GM21576 (cell line): Measurements from ENCODE around the gene NEURL1B.

Experiments
- ATAC-seq: cut with Tn5 transposase; IDR thresholded peaks from one replicate; pipeline ENCODE4 v1.9.1; 2021; ENCODE audit warnings: mild to moderate bottlenecking, moderate library complexity; ENCODE audit not compliant: unreplicated experiment

The NEURL1B gene

DNA sequence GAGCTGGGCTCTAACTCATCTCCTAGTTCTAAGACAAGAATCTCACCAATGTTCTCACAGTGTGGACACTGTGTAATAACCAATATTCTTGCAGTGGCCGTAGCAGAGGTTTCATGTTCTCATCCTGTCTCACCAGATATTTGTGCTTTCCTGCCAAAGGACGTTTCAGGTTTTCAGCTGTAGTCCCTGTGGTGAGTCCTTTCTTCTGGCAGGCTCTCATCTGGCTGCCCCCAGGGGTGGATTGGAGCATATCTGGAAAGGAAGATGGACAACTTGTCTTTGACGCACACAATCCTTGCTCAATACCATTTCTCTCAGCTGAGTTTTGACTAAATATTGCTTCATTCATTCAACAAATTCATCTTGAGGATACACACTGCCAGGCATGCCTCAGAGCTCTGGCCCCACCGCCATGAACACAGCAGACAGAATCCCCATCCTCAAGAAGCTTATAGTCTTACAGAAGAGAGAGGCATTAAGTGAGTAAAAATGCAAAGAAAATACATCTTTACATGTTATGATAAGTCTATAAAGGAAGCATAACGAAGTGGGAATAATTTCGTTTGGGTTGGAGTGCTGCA lies 33.8 kb upstream of the NEURL1B start:
- no peak for ATAC-seq

DNA sequence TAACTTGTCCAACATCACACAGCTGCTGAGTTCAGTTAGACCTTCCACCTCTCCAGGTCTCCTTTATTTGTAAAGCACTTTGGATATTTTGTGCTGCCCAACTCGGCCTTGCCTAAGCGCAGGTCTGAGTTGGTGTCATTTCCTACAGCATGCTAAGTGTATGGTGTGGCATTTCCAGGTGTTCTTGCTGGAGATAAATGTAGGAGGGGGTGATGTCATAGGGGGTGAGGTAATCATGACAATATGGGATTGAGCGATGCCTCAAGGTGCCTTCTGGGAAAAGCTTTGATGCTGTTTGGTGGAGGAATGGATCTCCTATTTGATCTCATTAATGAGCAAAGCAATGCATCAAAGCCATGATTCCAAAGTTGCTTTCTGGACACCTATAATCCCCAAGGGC lies 32.3 kb upstream of the NEURL1B start:
- no peak for ATAC-seq

DNA sequence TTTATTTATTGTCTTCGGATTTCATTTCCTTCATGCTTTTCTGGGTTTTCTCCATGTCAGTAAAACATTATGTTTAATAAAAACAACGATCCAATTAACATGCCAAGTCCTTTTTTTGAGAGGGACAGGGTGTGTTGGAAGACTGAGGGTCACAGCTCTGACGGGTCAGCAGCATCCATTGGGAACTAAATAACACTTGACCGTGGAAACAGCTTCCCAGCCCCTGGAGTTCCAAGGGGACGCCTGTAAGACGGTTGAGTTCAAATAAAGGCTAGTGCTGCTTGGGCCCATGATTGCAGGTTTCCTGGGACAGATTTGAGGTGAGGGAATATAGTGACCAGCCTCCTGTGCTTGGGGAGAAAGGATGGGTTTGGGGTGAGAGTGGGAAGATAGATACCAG lies 30.4 kb upstream of the NEURL1B start:
- no peak for ATAC-seq

DNA sequence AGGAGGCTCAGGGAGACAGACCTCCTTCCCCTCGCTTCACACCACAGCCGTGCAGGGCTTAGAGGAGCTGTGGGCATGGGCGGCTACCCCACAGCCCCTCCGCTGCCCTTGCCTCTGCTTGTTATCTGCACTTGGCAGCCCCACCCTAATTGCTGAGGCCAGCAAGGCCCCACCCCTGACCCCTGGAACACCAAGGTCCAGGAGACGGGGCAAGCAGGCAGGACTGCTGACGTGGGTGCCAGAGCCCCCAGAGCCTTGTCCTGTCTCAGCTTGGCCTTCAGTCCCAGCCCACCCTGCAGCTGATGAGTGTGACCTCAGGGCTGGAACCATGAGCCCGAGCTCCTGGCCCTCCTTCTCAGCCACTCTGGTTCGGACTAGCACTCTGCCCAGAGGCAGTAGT lies 29.1 kb upstream of the NEURL1B start:
- no peak for ATAC-seq

GRCh38 chr5:172612771-172613170 lies 28.3 kb upstream of the NEURL1B start:
- no peak for ATAC-seq

GRCh38 chr5:172616136-172616535 lies 24.9 kb upstream of the NEURL1B start:
- no peak for ATAC-seq

DNA sequence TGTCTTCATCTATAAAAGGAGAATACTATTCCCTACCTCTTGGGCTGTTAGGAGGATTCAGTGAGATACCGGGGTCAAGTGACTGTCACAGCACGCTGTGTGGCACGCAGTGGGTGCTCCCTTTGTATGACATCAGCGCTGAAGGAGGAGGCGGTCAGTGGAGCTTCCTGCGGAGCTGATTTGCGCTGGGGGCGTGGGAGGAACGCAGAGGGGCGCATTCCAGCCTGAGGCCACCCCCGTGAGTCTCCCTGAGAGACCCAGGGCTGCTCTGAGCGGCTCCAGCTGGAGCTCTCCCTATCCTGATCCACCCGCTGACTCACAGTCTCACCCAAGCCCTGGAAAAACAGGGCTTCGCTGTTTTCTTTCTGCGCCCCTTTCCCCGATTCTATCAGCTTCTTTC lies 24.3 kb upstream of the NEURL1B start:
- ATAC-seq: no peak

- no peak for ATAC-seq
These were observed 23.2 kb upstream of the NEURL1B start for GRCh38 chr5:172617817-172618216.

- ATAC-seq: no peak
These were observed 22.3 kb upstream of the NEURL1B start for GRCh38 chr5:172618574-172619365.

GRCh38 chr5:172620506-172620905 lies 20.6 kb upstream of the NEURL1B start:
- ATAC-seq: no peak

DNA sequence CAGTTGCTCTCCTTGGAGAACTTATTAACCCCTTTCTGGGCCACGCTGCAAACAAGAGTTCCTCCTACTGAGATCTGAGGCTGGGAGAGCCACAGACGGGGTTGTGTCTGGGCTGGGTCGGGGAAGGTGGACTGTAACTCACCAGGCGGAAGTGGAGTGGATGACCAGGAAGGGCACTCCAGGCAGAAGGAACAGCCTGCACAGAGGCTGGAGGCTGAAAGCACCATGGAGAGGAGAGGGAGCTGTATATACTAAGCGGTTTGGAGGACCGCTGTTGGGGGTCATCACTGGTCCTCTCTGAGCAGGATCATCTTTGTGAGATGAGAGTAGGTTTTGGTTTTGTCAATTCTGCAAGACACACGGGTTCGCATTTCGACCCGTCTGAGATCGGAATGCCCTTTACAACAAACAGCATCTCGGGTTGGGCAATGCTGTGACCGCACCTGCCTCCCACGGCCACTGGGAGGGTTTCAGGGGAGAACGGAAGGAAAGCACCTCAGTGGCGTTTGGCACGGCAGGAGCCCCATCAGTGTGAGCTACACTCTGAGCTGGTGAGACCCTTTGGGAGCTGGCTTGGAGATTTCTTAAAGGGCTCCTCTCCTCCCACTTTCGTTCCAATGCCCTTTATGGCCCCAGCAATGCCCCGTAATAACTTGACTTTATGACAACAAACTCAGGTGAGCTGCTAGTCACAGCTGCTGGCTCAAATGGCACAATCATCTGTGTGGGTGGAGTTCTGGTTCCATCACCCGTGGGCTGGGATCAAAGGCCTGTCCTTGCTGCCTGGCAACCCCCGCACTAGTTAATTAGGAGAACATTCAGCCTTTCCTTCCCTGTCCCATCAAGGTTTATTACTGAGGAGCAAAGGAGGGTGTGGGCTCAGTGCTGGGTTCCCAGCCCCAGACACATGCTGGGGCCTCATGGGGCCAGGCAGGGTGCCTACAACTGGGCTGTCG lies 18.7 kb upstream of the NEURL1B start:
- no peak for ATAC-seq

DNA sequence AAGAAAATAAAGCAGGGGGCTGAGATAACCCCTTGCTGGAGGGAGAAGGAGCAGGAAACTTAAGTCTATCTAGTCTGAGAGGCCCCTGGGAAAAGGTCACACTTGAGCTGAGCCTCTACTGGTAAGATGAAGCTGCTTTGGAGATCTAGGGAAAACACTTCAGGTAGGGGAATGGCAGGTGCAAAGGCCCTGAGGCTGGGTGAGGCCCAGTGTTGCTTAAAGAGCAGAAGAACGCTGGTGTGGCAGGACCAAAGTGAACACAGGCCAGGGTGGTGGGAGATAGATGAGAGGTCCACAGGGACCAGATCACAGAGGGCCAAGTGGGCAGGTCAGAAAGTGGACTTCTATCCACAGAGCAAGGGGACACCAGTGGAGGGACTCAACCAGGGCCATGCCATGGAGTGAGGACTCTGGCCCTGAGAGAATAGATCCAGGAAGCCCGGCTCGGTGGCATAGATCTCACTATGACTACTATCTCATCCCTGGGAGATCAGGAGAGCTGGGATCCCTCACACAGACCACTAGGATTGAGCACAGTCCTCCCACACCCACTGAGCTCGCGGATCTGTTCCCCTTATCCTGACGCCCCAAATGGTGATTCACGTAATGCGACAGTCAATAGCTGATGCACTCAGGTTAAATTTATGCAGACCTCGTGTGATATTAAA lies 17.6 kb upstream of the NEURL1B start:
- no peak for ATAC-seq

DNA sequence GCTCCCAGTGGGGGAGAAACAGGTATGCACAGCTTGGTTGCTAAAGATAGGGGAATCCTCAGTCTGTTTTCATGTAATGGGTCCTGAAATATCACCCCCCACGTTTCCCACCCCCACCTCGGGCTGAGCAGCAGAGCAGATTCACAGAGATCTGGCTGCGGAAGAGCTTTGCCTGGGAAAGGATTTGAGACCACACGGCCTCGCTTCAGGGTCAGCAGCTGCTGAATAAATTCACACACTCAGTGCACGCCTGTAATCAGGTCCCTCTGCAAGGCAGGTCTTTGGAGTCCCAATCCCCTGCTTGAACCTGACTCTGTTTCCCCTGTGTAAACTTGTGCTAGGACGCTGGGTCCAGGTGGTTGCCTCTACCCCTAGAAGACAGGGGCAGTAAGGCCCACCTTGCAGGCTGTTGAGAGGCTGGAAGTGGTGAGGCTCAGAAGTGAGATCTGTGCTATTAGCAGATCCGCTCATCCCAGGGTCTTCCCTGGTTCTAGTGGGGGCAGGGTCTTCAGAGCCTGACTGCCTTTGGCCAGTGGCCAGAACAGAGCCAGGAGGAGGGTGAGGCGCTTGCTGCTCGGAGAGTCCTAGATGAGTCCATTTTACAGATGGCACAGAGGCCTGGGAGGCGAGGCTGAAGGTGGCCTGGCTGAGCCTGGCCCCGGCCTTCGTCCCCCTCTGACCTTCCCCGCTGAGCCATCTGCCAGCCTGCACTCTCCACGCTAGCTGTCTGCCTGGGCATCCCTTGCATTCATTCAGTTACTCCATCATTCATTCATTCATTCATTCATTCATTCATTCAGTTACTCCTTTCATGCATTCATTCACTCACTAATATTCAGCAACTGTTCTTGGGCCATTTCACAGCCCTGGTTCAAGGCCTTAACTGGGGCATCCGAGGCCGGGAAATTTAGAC lies 16.7 kb upstream of the NEURL1B start:
- ATAC-seq: no peak

DNA sequence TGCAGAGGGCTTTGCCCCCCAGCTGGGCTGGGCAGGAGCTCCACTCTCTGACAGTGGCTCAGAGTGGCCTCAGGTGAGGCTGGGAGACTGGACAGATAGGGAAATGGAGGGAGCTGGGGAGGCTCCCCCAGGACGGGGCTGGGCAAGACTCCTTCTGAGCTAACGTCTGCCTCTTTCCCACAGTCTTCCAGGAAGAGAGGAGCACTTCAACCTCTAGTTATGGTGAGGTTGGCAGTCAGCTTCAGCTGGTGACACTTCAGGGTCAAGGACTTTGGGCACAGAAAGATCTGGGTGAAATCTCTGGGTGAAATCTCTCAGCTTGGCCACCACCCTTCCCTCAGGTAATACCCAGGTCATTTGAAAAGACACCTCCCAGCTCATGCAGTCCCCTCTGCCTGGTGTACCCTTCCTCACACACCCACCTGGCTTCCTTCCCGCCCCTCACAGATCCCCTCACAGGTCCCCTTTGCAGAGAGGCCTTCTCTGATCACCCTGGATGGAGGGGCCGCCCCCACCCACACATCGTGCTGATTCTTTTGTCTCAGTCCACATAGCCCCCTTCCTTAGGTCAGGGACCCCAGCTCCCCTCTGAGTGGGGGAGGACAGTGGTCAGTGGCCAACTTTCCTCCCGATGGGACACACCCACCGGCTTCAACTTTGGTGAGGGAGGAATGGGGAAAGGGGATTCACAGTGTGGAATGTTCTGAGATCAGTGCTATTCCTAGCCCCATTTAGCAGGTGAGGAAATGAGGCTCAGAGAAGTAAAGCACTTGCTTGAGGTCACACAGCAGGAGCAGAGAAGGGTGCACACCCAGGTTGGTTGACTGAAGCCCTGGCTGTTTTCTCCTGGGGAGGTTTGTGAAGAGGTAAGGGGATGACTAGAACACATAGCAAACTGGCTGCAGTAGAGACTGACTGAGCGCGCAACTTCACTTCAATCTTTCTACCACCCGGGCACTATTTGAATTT lies 15.8 kb upstream of the NEURL1B start:
- ATAC-seq: no peak

DNA sequence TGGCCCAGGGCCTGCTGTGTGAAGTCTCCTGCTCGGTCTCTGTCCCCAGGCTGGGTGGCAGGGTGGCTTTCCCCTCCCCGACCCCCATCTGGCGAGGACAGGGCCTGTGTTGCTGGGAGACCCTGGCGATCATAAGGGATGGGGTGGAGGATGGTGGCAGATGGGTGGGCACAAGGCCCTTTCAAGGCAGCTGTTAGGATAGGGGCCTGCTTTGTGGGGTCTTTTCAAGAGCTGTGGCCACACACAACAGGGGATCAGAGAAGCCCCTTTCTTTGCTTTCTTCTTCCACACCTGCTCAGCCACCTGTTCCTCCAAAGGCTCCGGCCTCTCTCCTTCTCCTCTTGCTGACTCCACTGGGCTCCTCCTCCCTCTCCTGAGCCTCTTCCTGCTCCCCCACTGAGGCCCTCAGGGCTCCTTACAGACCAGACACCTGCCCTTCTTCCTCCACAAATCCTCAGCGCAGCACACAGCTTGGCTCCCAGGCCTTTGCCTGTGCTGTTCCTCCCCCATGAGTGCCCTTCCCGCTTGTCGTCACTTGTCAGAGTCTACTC lies 15.0 kb upstream of the NEURL1B start:
- no peak for ATAC-seq

DNA sequence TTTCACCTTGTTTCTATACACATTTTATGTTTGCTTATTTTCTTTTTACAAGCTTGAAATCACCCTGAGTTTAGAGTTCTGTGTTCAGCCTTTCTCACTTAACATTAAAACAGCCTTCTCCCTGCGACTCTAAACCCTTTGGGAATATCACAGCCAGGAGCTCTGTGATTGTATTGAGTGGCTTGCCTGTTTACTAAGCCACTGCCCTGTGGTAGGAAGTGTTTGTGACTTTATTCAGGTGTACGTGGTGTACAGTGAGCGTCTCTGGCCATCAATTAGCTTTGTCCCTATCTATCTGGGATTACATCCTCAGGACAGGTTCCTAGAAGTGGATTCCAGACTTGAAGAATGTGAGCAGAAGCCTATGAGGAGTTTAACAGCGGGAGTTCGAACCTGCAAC lies 11.0 kb upstream of the NEURL1B start:
- no peak for ATAC-seq

DNA sequence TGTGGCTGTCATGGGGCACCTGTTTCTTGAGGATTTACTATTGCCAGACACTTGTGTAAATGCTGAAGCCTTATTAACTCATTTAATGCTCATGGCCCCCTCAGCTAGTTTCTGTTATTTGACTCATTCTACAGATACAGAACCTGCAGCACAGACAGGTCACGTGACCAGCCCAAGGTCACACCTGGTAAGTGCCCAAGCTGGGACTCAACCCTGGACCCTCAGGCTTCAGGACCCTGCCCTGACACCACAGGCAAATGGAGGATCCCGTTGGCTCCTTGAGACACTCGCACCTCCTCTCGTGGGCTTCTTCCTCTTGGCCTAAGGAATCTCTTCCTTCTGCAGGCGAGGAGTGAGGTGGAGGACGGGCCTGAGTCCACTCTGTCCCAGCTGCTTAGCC lies 10.6 kb upstream of the NEURL1B start:
- no peak for ATAC-seq

- ATAC-seq: no peak
These were observed 10.1 kb upstream of the NEURL1B start for GRCh38 chr5:172630986-172631385.
